ENCODE results near the gene S100A12. TPM values are rescaled to one million over a fixed set of nuclear protein-coding genes. Genes with fewer than 3 reads are reported as not detected.

S100A12 gene
- total RNA-seq, 4 donors from 2014 or later: not detected

DNA sequence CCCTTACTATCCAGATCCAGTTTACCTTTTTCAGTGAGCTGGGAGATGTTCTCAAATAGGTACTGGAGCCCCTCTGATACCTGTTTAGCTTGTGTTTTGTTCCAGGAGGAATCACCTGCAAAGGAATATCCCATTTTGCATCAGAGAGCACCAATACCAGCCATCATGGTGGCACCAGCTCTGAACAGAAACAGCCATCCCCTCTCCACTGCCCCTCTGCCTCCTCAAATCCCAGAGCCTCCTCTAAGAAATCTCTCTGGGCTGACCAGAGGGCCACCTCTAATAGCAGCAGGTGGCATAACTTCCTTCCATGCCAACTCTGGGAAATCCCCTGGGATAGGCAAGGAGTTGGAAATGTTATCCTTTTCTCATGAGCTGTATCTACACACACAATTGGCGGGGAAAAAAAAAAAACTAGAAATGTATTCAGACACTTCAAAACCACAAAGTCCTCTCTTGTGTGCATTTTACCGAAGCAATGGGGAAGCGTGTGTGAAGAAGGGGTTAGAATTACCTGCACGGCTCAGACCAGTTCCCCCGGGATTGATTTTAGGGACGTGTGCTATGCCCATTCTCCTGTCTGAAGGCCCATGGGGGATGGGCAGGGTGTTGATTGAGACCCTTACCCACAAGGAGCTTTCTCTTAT, 29.2 kb downstream of the S100A12 start:
- H3K36me3 ChIP-seq: no peaks in the 10 kb centered on the region
- no peak overlapping the region for H3K27ac ChIP-seq
- intact Hi-C loops (cut with DNase I; ENCODE audit: low total_unique reads) (no loop called here), in situ Hi-C loops (cut with MboI; ENCODE audit: low pct_ligation_motif_present in 1 of 4, low pct_unique_long_range_greater_than_20kb in 1 of 4, low sequenced_read_pairs in 3 of 4) (loop anchor here in 1 of 4 donors (5.0 kb wide), 1 partner anchor 141 kb away; no protein-coding TSS in a partner anchor)
- WGBS, 2 donors (ENCODE audit: low coverage in 1 of 2): 29 to 41% methylated on average over 6 of the region's 6 CpGs
- H3K27me3 ChIP-seq: peaks cover 20% of the 10 kb centered on the region
- TF ChIP-seq POLR2AphosphoS5 (IDR thresholded peaks at IDR 0.05) (no peak), EP300 (IDR thresholded peaks at IDR 0.05; ENCODE audit: low read depth) (no peak), POLR2A (IDR thresholded peaks at IDR 0.05) (no peak)
- TF ChIP-seq, protein P1, sequence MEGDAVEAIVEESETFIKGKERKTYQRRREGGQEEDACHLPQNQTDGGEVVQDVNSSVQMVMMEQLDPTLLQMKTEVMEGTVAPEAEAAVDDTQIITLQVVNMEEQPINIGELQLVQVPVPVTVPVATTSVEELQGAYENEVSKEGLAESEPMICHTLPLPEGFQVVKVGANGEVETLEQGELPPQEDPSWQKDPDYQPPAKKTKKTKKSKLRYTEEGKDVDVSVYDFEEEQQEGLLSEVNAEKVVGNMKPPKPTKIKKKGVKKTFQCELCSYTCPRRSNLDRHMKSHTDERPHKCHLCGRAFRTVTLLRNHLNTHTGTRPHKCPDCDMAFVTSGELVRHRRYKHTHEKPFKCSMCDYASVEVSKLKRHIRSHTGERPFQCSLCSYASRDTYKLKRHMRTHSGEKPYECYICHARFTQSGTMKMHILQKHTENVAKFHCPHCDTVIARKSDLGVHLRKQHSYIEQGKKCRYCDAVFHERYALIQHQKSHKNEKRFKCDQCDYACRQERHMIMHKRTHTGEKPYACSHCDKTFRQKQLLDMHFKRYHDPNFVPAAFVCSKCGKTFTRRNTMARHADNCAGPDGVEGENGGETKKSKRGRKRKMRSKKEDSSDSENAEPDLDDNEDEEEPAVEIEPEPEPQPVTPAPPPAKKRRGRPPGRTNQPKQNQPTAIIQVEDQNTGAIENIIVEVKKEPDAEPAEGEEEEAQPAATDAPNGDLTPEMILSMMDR (IDR thresholded peaks at IDR 0.05): no peak
- no peak overlapping the region for H3K4me3 ChIP-seq
- no peaks in the 10 kb centered on the region for H3K9me3 ChIP-seq
- DNase-seq: no peak
- H3K4me1 ChIP-seq: no peaks in the 10 kb centered on the region

DNA sequence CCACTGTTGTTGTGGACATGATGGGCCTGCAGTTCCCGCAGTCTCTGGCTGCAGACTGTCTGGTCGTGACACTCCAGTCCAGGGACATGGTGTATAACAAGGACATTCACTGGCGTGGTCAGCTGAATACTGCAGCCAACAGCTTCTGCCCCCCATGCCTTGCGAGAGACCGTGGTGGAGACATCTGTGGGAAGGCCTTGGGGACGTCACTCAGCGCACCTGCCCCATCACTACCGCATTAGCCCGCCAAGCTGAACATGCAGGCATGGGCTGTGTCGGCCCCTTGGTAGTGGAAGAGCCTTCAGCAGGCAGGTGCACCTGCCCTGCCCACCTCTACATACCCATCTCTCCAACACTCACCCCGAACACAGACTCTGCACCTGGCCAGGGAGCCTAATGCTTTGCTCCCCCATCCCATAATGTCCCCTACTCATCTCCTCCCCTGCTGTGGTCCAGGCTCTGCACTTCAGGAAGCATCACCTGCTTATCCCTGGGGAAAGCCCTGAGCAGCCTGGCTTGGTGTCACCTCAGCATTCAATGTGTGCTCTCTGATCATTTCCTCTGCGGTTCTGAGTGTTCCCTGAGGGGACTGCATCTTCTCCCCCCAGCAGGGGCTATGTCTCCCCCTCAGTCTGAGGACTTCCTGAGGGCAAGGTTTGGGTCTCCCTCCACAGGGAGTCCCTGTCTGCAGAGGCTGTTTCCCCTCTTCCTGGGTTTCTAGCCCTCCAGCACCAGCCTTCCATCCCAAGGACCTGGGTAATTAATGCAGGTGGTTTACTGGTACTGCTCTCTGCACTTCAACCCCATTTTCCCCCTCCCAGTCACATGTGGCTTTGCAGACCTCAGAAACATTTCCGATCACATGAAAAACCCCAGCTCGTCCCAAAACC, 30.0 kb downstream of the S100A12 start:
- H3K27me3 ChIP-seq: peaks cover 14% of the 10 kb centered on the region
- no peaks in the 10 kb centered on the region for H3K4me1 ChIP-seq
- H3K9me3 ChIP-seq: no peaks in the 10 kb centered on the region
- no peak overlapping the region for H3K27ac ChIP-seq
- intact Hi-C loops (cut with DNase I; ENCODE audit: low total_unique reads): no loop called here
- whole genome bisulfite sequencing, 2 donors (ENCODE audit: low coverage in 1 of 2): 71 to 76% methylated on average over 7 to 14 of the region's 14 CpGs
- TF ChIP-seq EP300 (IDR thresholded peaks at IDR 0.05; ENCODE audit: low read depth) (no peak), POLR2A (IDR thresholded peaks at IDR 0.05) (no peak), POLR2AphosphoS5 (IDR thresholded peaks at IDR 0.05) (no peak)
- TF ChIP-seq, protein P1 (IDR thresholded peaks at IDR 0.05): no peak
- no peak overlapping the region for H3K4me3 ChIP-seq
- DNase-seq: no peak
- no peaks in the 10 kb centered on the region for H3K36me3 ChIP-seq
- in situ Hi-C loops (cut with MboI; ENCODE audit: low pct_ligation_motif_present in 1 of 4, low pct_unique_long_range_greater_than_20kb in 1 of 4, low sequenced_read_pairs in 3 of 4): loop anchor here in 1 of 4 donors (5.0 kb wide), 1 partner anchor 142 kb away; no protein-coding TSS in a partner anchor

DNA sequence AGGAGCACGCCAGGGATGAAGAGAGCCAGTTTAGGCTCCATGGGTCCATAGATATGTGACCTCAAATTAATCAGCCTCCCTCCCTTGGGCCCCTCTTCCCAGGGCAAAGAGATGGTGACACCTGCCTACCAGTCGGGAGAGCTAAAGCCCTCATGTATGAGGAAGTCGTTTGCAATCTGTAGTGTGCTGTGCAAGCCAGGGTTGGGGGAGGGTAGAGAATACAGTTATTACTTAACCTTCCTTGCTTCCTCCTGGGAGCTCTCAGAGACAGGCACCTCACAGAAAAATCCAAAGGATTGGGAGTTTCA, 30.7 kb downstream of the S100A12 start:
- H3K27ac ChIP-seq: no peak overlapping the region
- intact Hi-C loops (cut with DNase I; ENCODE audit: low total_unique reads): no loop called here
- in situ Hi-C loops (cut with MboI; ENCODE audit: low pct_ligation_motif_present in 1 of 4, low pct_unique_long_range_greater_than_20kb in 1 of 4, low sequenced_read_pairs in 3 of 4): loop anchor here in 1 of 4 donors (5.0 kb wide), 1 partner anchor 143 kb away; no protein-coding TSS in a partner anchor
- no peaks in the 10 kb centered on the region for H3K4me1 ChIP-seq
- no peaks in the 10 kb centered on the region for H3K9me3 ChIP-seq
- 38% methylated on average over 3 of the region's 3 CpGs; no CpG with 5 or more reads in 1 of the 2 donors for WGBS, 2 donors (ENCODE audit: low coverage in 1 of 2)
- peaks cover 14% of the 10 kb centered on the region for H3K27me3 ChIP-seq
- H3K36me3 ChIP-seq: no peaks in the 10 kb centered on the region
- DNase-seq: no peak
- H3K4me3 ChIP-seq: no peak overlapping the region
- TF ChIP-seq POLR2A (IDR thresholded peaks at IDR 0.05): no peak
- TF ChIP-seq POLR2AphosphoS5 (IDR thresholded peaks at IDR 0.05): no peak
- TF ChIP-seq, protein P1 (IDR thresholded peaks at IDR 0.05): no peak
- no peak for TF ChIP-seq EP300 (IDR thresholded peaks at IDR 0.05; ENCODE audit: low read depth)
